Activated CD8-positive, alpha-beta memory T cell treated with anti-CD3 and anti-CD28 coated beads for 24 hours (primary cell): ENCODE data around the gene RIPOR3.
"Not testable (repeated sequence)": the region's sequence is repeated elsewhere in the genome, so short reads cannot be mapped to it uniquely, and the experiment has no call there.

Experiments used
- DNase-seq: peaks from one replicate; pipeline ENCODE4 v3.0.0-alpha.2; 2020

RIPOR3 gene

GRCh38 chr20:50704514-50704913 lies 13.2 kb upstream of the RIPOR3 start:
- DNase-seq = no peak

GRCh38 chr20:50703651-50704438 lies 12.5 kb upstream of the RIPOR3 start:
- DNase-seq = not testable (repeated sequence)

GRCh38 chr20:50701041-50701963 lies 10.0 kb upstream of the RIPOR3 start:
- no peak for DNase-seq

- DNase-seq = no peak
Observed at GRCh38 chr20:50699688-50700087, 8.3 kb upstream of the RIPOR3 start.

GRCh38 chr20:50698255-50698654 lies 6.9 kb upstream of the RIPOR3 start:
- not testable (repeated sequence) for DNase-seq

- DNase-seq = no peak
Observed at GRCh38 chr20:50695135-50695872, 4.0 kb upstream of the RIPOR3 start.

- no peak for DNase-seq
Observed at GRCh38 chr20:50694379-50695134, 3.2 kb upstream of the RIPOR3 start.

GRCh38 chr20:50693001-50693400 lies 1.7 kb upstream of the RIPOR3 start:
- DNase-seq = no peak

GRCh38 chr20:50692552-50692933 lies 1.2 kb upstream of the RIPOR3 start:
- DNase-seq = no peak

- DNase-seq = no peak
Observed at GRCh38 chr20:50691573-50692551, 520 bp upstream of the RIPOR3 start.

- DNase-seq = no peak
Observed at GRCh38 chr20:50689864-50690649, 1.3 kb downstream of the RIPOR3 start.

GRCh38 chr20:50688256-50688975 lies 2.9 kb downstream of the RIPOR3 start:
- DNase-seq = no peak

GRCh38 chr20:50686821-50687220 lies 4.5 kb downstream of the RIPOR3 start:
- DNase-seq = no peak

- no peak for DNase-seq
Observed at GRCh38 chr20:50683570-50683969, 7.8 kb downstream of the RIPOR3 start.

- DNase-seq = no peak
Observed at GRCh38 chr20:50682947-50683530, 8.3 kb downstream of the RIPOR3 start.

- no peak for DNase-seq
Observed at GRCh38 chr20:50682065-50682464, 9.3 kb downstream of the RIPOR3 start.

GRCh38 chr20:50681359-50682064 lies 9.8 kb downstream of the RIPOR3 start:
- no peak for DNase-seq

GRCh38 chr20:50680105-50680960 lies 11.0 kb downstream of the RIPOR3 start:
- no peak for DNase-seq
